Trophoblast cell (in vitro differentiated cells and primary cell): ENCODE data around the gene TBL3.

Experiments used
- DNase-seq, 2 donors: peaks; one replicate each; pipeline ENCODE4 v3.0.0-alpha.2; 2016
- H2AFZ ChIP-seq: 2 replicates; pipeline ENCODE4 v1.6.1; 2013; ENCODE audit warnings: low read length, moderate library complexity, mild to moderate bottlenecking; ENCODE audit not compliant: insufficient read depth, poor library complexity
- H2AK5ac ChIP-seq: 2 replicates; pipeline ENCODE4 v1.6.1; 2013; ENCODE audit warnings: mild to moderate bottlenecking, low read length
- H2BK120ac ChIP-seq: 2 replicates; pipeline ENCODE4 v1.6.1; 2013; ENCODE audit warnings: low read length, mild to moderate bottlenecking, moderate library complexity; ENCODE audit not compliant: insufficient read depth, poor library complexity
- H2BK12ac ChIP-seq: 2 replicates; pipeline ENCODE4 v1.6.1; 2013; ENCODE audit warnings: mild to moderate bottlenecking, low read length, moderate library complexity
- H2BK5ac ChIP-seq: 2 replicates; pipeline ENCODE4 v1.6.1; 2013; ENCODE audit warnings: low read length, low read depth, moderate library complexity, mild to moderate bottlenecking; ENCODE audit not compliant: poor library complexity
- H3K14ac ChIP-seq: 2 replicates; pipeline ENCODE4 v1.6.1; 2013; ENCODE audit warnings: mild to moderate bottlenecking, low read length
- H3K18ac ChIP-seq: 2 replicates; pipeline ENCODE4 v1.6.1; 2013; ENCODE audit warnings: mild to moderate bottlenecking, low read length
- H3K23ac ChIP-seq: 2 replicates; pipeline ENCODE4 v1.6.1; 2013; ENCODE audit warnings: low read length
- H3K27ac ChIP-seq: 2 replicates; pipeline ENCODE4 v1.5.1; 2013; ENCODE audit warnings: low read depth, mild to moderate bottlenecking, inconsistent platforms, low read length, moderate library complexity
- H3K27me3 ChIP-seq: 2 replicates; pipeline ENCODE4 v1.6.1; 2013; ENCODE audit warnings: inconsistent platforms, mild to moderate bottlenecking, low read length, moderate library complexity; ENCODE audit not compliant: insufficient read depth
- H3K36me3 ChIP-seq, 2 experiments: 1 replicate in 1 of 2; 2 replicates in 1 of 2; pipeline ENCODE4 v1.6.1; 2013; ENCODE audit warnings: low read length in 2 of 2, mild to moderate bottlenecking in 2 of 2, moderate library complexity in 1 of 2; ENCODE audit not compliant: insufficient read depth in 2 of 2, control insufficient read depth in 1 of 2
- H3K4ac ChIP-seq: 2 replicates; pipeline ENCODE4 v1.6.1; 2013; ENCODE audit warnings: low read depth, mild to moderate bottlenecking, low read length, moderate library complexity
- H3K4me1 ChIP-seq, 2 experiments: 1 replicate in 1 of 2; 2 replicates in 1 of 2; pipeline ENCODE4 v1.6.1; 2013; ENCODE audit warnings: low read length in 2 of 2, mild to moderate bottlenecking in 2 of 2, moderate library complexity in 1 of 2; ENCODE audit not compliant: insufficient read depth in 2 of 2, control insufficient read depth in 1 of 2
- H3K4me2 ChIP-seq: 2 replicates; pipeline ENCODE4 v1.6.1; 2013; ENCODE audit warnings: inconsistent platforms, mild to moderate bottlenecking, low read length, moderate library complexity
- H3K4me3 ChIP-seq: 2 replicates; pipeline ENCODE4 v1.5.1; 2013; ENCODE audit warnings: mild to moderate bottlenecking, low read depth, low read length, inconsistent platforms
- H3K79me1 ChIP-seq: one replicate; pipeline ENCODE4 v1.6.1; 2013; ENCODE audit warnings: low read length
- H3K79me2 ChIP-seq: 2 replicates; pipeline ENCODE4 v1.6.1; 2013; ENCODE audit warnings: low read length, mild to moderate bottlenecking; ENCODE audit not compliant: control insufficient read depth, insufficient read depth, poor library complexity
- H3K9ac ChIP-seq: 2 replicates; pipeline ENCODE4 v1.6.1; 2013; ENCODE audit warnings: mild to moderate bottlenecking, low read length
- H3K9me3 ChIP-seq: 2 replicates; pipeline ENCODE4 v1.6.1; 2013; ENCODE audit warnings: low read depth, mild to moderate bottlenecking, control low read depth, inconsistent platforms, low read length; ENCODE audit not compliant: insufficient read depth
- H4K12ac ChIP-seq: 2 replicates; pipeline ENCODE4 v1.6.1; 2013; ENCODE audit warnings: low read depth, mild to moderate bottlenecking, low read length, moderate library complexity
- H4K8ac ChIP-seq: 2 replicates; pipeline ENCODE4 v1.6.1; 2013; ENCODE audit warnings: low read depth, mild to moderate bottlenecking, low read length, moderate library complexity
- H4K91ac ChIP-seq: one replicate; pipeline ENCODE4 v1.6.1; 2013; ENCODE audit warnings: low read depth, mild to moderate bottlenecking, low read length, moderate library complexity
- WGBS: extraction: QIAGEN DNeasy Blood & Tissue Kit; methylation state at CpG from one replicate; pipeline ENCODE4 v1.1.7; 2013; ENCODE audit warnings: missing lambda C conversion rate; ENCODE audit not compliant: insufficient read length, insufficient coverage; ENCODE audit errors: extremely low coverage; 5-methylcytosine and 5-hydroxymethylcytosine counted together

TBL3 gene

GRCh38 chr16:1942047-1942809, 29.6 kb upstream of the TBL3 start:
- no CpG with 5 or more reads among the region's 17 CpGs for WGBS
- Histone ChIP-seq H3K27ac (peak overlapping the region; percentile 39), H3K23ac (no peak overlapping the region), H4K8ac (peak overlapping the region; percentile 90), H3K79me2 (peaks cover 3% of the 10 kb centered on the region), H2BK12ac (no peak overlapping the region), H3K27me3 (no peaks in the 10 kb centered on the region), H3K4me2 (peak overlapping the region; percentile 92), H3K4ac (no peak overlapping the region), H2AK5ac (no peak overlapping the region), H3K14ac (peak overlapping the region; percentile 76), H3K18ac (peak overlapping the region; percentile 75), H2AFZ (peak overlapping the region; percentile 61), H3K4me1 (peaks cover 22 to 26% of the 10 kb centered on the region in 2 experiments), H2BK120ac (peak overlapping the region; percentile 35), H4K91ac (peak overlapping the region; percentile 88), H3K9me3 (peaks cover 7% of the 10 kb centered on the region), H3K4me3 (peak overlapping the region; percentile 84), H2BK5ac (peak overlapping the region; percentile 35), H4K12ac (peak overlapping the region; percentile 9), H3K36me3 (peaks cover 24 to 27% of the 10 kb centered on the region in 2 experiments), H3K9ac (peak overlapping the region; percentile 73), H3K79me1 (peaks cover 7% of the 10 kb centered on the region)
- DNase-seq, result peak; percentile 79 to 87

- H3K4ac ChIP-seq, result peak within 1 kb of the TSS; percentile 30
- peaks cover 7% of the 10 kb centered on the region for H3K9me3 ChIP-seq
- H3K79me2 ChIP-seq, result peaks cover 3% of the 10 kb centered on the region
- peak within 1 kb of the TSS; percentile 35 for H2BK5ac ChIP-seq
- H2BK120ac ChIP-seq, result peak within 1 kb of the TSS; percentile 35
- peak within 1 kb of the TSS; percentile 75 for H2AFZ ChIP-seq
- peaks cover 22 to 26% of the 10 kb centered on the region in 2 experiments for H3K4me1 ChIP-seq
- peak within 1 kb of the TSS; percentile 75 for H3K18ac ChIP-seq
- peak within 1 kb of the TSS; percentile 76 for H3K14ac ChIP-seq
- peak; percentile 99 to 100 for DNase-seq
- peak within 1 kb of the TSS; percentile 92 for H3K4me2 ChIP-seq
- H3K27me3 ChIP-seq, result no peaks in the 10 kb centered on the region
- H2BK12ac ChIP-seq, result no peak within 1 kb of the TSS
- peaks cover 7% of the 10 kb centered on the region for H3K79me1 ChIP-seq
- peaks cover 19 to 23% of the 10 kb centered on the region in 2 experiments for H3K36me3 ChIP-seq
- H3K23ac ChIP-seq, result no peak within 1 kb of the TSS
- H3K9ac ChIP-seq, result peak within 1 kb of the TSS; percentile 73
- H4K12ac ChIP-seq, result peak within 1 kb of the TSS; percentile 19
- peak within 1 kb of the TSS; percentile 90 for H4K8ac ChIP-seq
- H4K91ac ChIP-seq, result peak within 1 kb of the TSS; percentile 88
- H3K4me3 ChIP-seq, result peak within 1 kb of the TSS; percentile 84
- H2AK5ac ChIP-seq, result peak within 1 kb of the TSS; percentile 34
- WGBS, result no CpG with 5 or more reads among the region's 77 CpGs
- H3K27ac ChIP-seq, result peak within 1 kb of the TSS; percentile 11
These were observed 28.8 kb upstream of the TBL3 start, which contains the start of gene MSRB1 for GRCh38 chr16:1942810-1943726. TSS of gene MSRB1 (minus strand) at chr16:1943199. CDS start at chr16:1943156, 43 bp downstream.

DNA sequence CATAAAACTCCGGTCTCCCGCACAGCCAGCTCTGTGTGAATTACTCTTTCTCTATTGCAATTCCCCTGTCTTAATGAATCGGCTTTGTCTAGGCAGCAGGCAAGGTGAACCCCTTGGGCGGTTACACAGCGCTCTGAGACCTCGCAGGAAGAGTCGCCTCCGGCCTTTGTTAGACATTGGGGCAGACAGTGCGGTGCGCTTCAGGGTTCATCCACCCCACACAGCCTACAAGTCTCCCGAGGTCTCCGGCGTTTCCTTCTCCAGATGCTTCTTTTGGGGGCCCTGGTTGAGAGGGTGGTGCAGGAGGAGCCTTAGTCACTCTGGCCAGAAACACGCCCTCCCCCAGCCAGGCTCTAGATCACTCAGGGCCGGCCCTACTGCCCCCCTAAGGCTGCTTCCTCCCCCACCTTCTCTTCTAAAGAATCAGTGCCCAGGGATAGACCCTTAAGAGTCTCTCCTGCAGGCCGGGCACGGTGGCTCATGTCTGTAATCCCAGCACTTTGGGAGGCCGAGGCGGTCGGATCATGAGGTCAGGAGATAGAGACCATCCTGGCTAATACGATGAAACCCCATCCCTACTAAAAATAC, 27.1 kb upstream of the TBL3 start:
- no peaks in the 10 kb centered on the region for H3K27me3 ChIP-seq

More for the DNA sequence above, 27.1 kb upstream of the TBL3 start:
- H3K4me2 ChIP-seq, result no peak overlapping the region
- WGBS, result no CpG with 5 or more reads among the region's 21 CpGs
- H3K79me1 ChIP-seq, result peaks cover 7% of the 10 kb centered on the region
- no peak overlapping the region for H2BK12ac ChIP-seq
- no peak overlapping the region for H3K27ac ChIP-seq
- no peak overlapping the region for H3K9ac ChIP-seq
- no peak overlapping the region for H3K18ac ChIP-seq
- no peak overlapping the region for H4K8ac ChIP-seq
- H3K4me3 ChIP-seq, result no peak overlapping the region
- H2BK5ac ChIP-seq, result no peak overlapping the region
- H3K9me3 ChIP-seq, result peaks cover 7% of the 10 kb centered on the region
- H4K12ac ChIP-seq, result no peak overlapping the region
- DNase-seq, result no peak
- no peak overlapping the region for H2AFZ ChIP-seq
- no peak overlapping the region for H3K14ac ChIP-seq
- no peak overlapping the region for H2AK5ac ChIP-seq
- no peak overlapping the region for H3K4ac ChIP-seq
- no peak overlapping the region for H3K23ac ChIP-seq
- peaks cover 4 to 7% of the 10 kb centered on the region in 2 experiments for H3K36me3 ChIP-seq
- H3K79me2 ChIP-seq, result peaks cover 3% of the 10 kb centered on the region
- no peak overlapping the region for H2BK120ac ChIP-seq
- H4K91ac ChIP-seq, result no peak overlapping the region
- peaks cover 22 to 26% of the 10 kb centered on the region in 2 experiments for H3K4me1 ChIP-seq
